Tibial artery (tissue), 4 donors: ENCODE measurements around the gene AGMO.

ENCODE experiments used
- DNase-seq, 2 donors: peaks; one replicate each; pipeline ENCODE4 v3.0.0-alpha.2; 2019
- H3K27ac ChIP-seq, 2 donors: fragments of 200-600 bp; sonication (generic) in 1 of 2; 1 replicate in 1 of 2; 2 replicates in 1 of 2; pipeline ENCODE4 v1.5.1; 2018 to 2019; ENCODE audit warnings: mild to moderate bottlenecking in 1 of 2
- H3K27me3 ChIP-seq, 2 donors: fragments of 200-600 bp; sonication (generic) in 1 of 2; one replicate each; pipeline versions ENCODE4 v1.5.1 to v1.6.0; 2016 to 2019
- H3K36me3 ChIP-seq, 3 donors: fragments of 200-600 bp; sonication (generic) in 2 of 3; one replicate each; pipeline ENCODE4 v1.5.1; 2016 to 2019; ENCODE audit warnings: mild to moderate bottlenecking in 2 of 3
- H3K4me1 ChIP-seq, 4 donors: fragments of 200-600 bp; sonication (generic) in 2 of 4; 1 replicate in 3 of 4; 2 replicates in 1 of 4; pipeline ENCODE4 v1.5.1; 2016 to 2019
- H3K4me3 ChIP-seq, 2 donors: fragments of 200-600 bp; sonication (generic) in 1 of 2; 1 replicate in 1 of 2; 2 replicates in 1 of 2; pipeline ENCODE4 v1.5.1; 2018 to 2019; ENCODE audit warnings: mild to moderate bottlenecking in 2 of 2
- H3K9me3 ChIP-seq, 3 donors: fragments of 200-600 bp; sonication (generic) in 1 of 3; one replicate each; pipeline ENCODE4 v1.5.1; 2016 to 2019
- intact Hi-C: fragments of 100-400 bp; cut with DNase I; formaldehyde crosslinking; loops from one replicate; pipeline ENCODE4 v1.15.0; 2023; ENCODE audit warnings: low total_unique reads
- TF ChIP-seq, protein P1 (sequence below), 2 experiments: fragments of 200-600 bp in 1 of 2; fragments of 450-650 bp in 1 of 2; IDR thresholded peaks; one replicate each; pipeline ENCODE4 v1.5.1; 2017 to 2019; ENCODE audit warnings: antibody characterized with exemption in 2 of 2, mild to moderate bottlenecking in 1 of 2, moderate library complexity in 1 of 2

Gene AGMO

DNA sequence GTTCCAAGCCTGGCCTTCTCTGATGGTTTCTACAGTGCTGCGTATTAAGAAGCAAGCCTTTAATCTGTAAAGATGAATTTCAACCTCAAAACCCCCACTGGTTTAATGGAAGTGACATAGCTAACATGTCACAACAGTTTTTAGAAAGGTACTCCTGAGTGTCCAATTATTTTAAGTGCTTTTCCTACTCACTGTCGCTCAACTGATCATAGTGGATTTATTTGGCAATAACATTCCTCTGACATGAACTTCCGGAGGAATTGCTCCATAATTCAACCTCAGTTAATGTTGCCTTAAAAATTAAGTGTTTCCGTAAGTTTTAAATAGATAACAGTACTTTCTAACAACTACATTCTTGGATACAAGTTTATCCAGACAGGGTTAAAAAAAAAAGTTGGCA, 57.5 kb downstream of the AGMO start:
- no peaks in the 10 kb centered on the region for H3K36me3 ChIP-seq
- H3K9me3 ChIP-seq, result no peaks in the 10 kb centered on the region
- H3K27me3 ChIP-seq, result no peaks in the 10 kb centered on the region
- H3K4me1 ChIP-seq, result no peaks in the 10 kb centered on the region
- H3K4me3 ChIP-seq, result no peak overlapping the region
- H3K27ac ChIP-seq, result no peak overlapping the region
- intact Hi-C loops, result no loop called here
- TF ChIP-seq, protein P1, sequence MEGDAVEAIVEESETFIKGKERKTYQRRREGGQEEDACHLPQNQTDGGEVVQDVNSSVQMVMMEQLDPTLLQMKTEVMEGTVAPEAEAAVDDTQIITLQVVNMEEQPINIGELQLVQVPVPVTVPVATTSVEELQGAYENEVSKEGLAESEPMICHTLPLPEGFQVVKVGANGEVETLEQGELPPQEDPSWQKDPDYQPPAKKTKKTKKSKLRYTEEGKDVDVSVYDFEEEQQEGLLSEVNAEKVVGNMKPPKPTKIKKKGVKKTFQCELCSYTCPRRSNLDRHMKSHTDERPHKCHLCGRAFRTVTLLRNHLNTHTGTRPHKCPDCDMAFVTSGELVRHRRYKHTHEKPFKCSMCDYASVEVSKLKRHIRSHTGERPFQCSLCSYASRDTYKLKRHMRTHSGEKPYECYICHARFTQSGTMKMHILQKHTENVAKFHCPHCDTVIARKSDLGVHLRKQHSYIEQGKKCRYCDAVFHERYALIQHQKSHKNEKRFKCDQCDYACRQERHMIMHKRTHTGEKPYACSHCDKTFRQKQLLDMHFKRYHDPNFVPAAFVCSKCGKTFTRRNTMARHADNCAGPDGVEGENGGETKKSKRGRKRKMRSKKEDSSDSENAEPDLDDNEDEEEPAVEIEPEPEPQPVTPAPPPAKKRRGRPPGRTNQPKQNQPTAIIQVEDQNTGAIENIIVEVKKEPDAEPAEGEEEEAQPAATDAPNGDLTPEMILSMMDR (IDR thresholded peaks at IDR 0.05), result no peak
- no peak for DNase-seq

GRCh38 chr7:15503603-15504290, 58.1 kb downstream of the AGMO start:
- TF ChIP-seq, protein P1 (IDR thresholded peaks at IDR 0.05), result no peak

DNA sequence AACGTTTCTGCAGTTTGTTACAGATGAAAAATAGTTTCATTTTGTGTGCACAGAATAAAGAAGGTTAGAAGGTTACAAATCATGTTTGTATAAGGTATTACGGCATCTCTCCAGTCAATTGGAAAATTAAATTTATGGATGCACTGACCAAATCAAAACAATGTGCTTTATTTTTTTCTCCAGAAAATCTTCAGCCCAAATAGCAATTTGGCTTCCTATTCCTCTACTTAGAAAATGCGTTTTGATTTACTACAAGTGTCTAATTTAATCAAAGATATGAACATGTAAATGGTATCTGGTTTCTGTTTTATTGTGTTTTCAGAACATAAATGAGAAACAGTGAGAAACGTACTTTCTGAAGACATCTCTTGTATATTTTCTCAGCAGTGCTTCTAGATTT, 63.4 kb downstream of the AGMO start:
- TF ChIP-seq, protein P1 (IDR thresholded peaks at IDR 0.05), result no peak
- no peaks in the 10 kb centered on the region for H3K27me3 ChIP-seq
- no peak overlapping the region for H3K27ac ChIP-seq
- no peak for DNase-seq
- no peaks in the 10 kb centered on the region for H3K36me3 ChIP-seq
- no peak overlapping the region for H3K4me3 ChIP-seq
- no peaks in the 10 kb centered on the region for H3K4me1 ChIP-seq
- intact Hi-C loops, result no loop called here
- no peaks in the 10 kb centered on the region for H3K9me3 ChIP-seq

More at GRCh38 chr7:15503603-15504290, 58.1 kb downstream of the AGMO start:
- Histone ChIP-seq H3K9me3 (no peaks in the 10 kb centered on the region), H3K4me1 (no peaks in the 10 kb centered on the region), H3K27ac (no peak overlapping the region), H3K36me3 (no peaks in the 10 kb centered on the region), H3K4me3 (no peak overlapping the region), H3K27me3 (no peaks in the 10 kb centered on the region)
- no peak for DNase-seq
- intact Hi-C loops, result no loop called here

DNA sequence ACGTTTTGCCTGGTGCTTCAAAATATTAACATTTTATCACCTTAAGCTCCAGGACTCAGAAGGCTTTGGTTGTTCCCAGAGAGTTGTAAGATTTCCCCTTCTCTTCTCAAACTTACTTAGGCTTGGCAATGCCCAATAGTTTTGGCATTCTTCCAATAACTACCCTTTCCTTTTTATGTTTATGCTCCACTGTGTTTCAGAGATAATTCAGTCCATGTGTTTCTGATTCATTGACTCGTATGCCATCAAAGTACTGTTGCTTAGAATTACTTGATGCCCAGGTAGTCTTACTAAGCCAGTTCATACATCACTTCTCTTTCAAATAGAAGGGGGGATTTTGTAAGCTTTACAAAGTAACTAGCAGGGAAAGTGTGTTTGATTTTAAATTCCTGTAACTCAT, 66.6 kb downstream of the AGMO start:
- no peaks in the 10 kb centered on the region for H3K27me3 ChIP-seq
- intact Hi-C loops, result no loop called here
- no peak for DNase-seq
- H3K4me1 ChIP-seq, result peaks cover 0 to 2% (median 0%) of the 10 kb centered on the region in 4 donors
- H3K4me3 ChIP-seq, result no peak overlapping the region
- H3K27ac ChIP-seq, result no peak overlapping the region
- TF ChIP-seq, protein P1 (IDR thresholded peaks at IDR 0.05), result no peak
- no peaks in the 10 kb centered on the region for H3K9me3 ChIP-seq
- H3K36me3 ChIP-seq, result no peaks in the 10 kb centered on the region

- no peak for DNase-seq
- Histone ChIP-seq H3K9me3 (no peaks in the 10 kb centered on the region), H3K27me3 (no peaks in the 10 kb centered on the region), H3K4me1 (peaks cover 0 to 7% (median 0%) of the 10 kb centered on the region in 4 donors), H3K36me3 (no peaks in the 10 kb centered on the region), H3K4me3 (no peak overlapping the region), H3K27ac (no peak overlapping the region)
- intact Hi-C loops, result no loop called here
- TF ChIP-seq, protein P1 (IDR thresholded peaks at IDR 0.05), result no peak
Measured at GRCh38 chr7:15494711-15495110, 67.1 kb downstream of the AGMO start.
